HG02973 (cell line): Measurements from ENCODE around the gene AIFM2.
"Not testable (repeated sequence)": the region's sequence is repeated elsewhere in the genome, so short reads cannot be mapped to it uniquely, and the experiment has no call there.

Source experiments
- ATAC-seq: cut with Tn5 transposase; IDR thresholded peaks from one replicate; pipeline ENCODE4 v1.9.1; 2021; ENCODE audit warnings: moderate library complexity; ENCODE audit not compliant: unreplicated experiment

Gene AIFM2

DNA sequence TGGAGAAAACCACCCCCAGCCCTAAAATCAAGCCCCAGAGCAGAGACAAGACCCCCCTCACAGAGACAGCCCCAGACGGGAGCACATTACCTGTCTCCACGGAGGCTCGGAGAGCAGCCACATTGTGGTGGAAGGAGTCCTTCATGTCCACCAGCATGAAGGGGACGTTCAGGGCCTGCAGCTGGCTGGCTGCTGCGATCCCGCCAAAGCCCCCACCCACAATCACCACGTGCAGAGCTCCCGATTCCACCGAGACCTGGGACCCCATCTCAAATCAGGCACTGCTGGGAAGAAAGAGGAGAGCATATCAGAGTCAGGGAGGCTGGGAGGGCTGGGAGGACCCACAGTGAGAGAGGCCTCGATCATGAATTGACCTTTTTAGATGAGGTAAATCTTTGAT lies 8.8 kb downstream of the AIFM2 start:
- no peak for ATAC-seq

DNA sequence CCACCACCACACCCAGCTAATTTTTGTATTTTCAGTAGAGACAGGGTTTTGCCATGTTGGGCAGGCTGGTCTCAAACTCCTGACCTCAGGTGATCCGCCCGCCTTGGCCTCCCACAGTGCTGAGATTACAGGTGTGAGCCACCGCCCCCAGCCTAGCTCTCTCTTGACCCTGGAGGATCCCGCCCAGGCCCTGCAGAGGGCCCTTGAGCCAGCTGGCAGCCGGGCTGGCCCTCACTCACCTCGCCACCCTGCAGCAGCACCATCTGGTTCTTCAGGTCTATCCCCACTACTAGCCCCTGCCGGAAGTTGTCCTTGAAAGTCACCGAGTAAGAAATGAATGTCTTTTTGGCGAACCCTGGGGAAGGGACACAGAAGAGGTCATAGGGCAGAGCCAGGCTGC lies 9.5 kb downstream of the AIFM2 start:
- not testable (repeated sequence) for ATAC-seq

DNA sequence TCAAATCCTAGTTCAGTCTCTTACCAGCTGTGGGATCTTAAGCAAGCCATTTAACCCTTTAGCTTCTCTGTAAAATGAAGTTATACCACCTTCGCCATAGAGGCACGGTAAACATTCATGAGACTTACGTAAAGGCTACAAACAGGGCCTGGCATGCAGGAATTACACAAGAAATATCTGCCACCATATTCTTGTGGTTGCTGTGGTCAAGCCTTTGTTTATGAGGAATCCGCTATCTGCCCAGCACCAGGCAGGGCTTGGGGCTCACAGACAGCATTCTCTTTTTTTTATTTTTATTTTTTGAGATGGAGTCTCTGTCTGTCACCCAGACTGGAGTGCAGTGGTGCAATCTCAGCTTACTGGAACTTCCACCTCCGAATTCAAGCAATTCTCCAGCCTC lies 9.9 kb downstream of the AIFM2 start:
- ATAC-seq, result no peak

DNA sequence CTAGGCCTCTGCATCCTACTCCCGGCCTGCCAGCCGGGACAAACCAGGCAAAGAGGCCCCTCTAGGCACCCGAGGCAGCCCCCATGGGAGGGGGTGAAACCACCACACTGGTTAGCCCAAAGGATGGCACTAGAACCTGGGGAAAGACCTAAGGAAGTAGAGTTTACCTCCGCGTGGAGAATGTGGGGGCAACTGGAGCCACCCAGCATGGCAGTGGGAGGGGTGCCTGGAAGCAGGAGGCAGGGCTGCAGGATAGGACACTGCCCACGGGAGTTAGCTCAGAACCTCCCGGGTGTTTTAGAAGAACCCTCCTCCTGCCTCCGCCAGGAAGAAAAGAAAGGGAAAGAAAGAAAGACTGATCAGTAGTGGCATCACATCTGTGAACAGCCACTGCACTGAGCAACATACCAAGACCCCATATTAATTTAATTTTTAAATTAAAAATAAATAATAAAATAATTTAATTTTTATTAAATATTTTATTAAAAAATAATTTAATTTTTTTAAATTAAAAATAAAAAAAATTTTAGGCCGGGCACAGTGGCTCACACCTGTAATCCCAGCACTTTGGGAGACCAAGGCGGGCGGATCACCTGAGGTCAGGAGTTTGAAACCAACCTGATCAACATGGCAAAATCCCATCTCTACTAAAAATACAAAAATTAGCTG lies 11.2 kb downstream of the AIFM2 start:
- no peak for ATAC-seq

DNA sequence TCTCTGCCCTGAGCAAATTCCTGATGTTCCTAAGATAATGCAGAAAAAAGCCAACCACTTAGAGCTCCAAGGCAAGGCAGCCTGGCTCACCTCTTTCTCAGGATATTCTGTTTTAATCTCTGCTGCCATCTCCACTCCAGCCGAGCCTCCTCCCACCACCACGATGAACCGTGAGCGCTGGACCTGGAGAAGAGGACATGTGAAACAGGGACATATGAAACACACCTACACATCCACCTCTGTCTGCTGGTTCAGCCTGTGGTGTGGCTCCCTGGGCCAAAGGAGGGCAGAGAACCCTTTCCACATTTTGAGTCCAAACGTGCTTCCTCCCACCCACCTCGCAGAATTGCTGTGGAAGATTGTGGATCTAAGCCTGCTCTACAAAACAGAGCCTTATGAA lies 12.2 kb downstream of the AIFM2 start:
- ATAC-seq, result no peak

DNA sequence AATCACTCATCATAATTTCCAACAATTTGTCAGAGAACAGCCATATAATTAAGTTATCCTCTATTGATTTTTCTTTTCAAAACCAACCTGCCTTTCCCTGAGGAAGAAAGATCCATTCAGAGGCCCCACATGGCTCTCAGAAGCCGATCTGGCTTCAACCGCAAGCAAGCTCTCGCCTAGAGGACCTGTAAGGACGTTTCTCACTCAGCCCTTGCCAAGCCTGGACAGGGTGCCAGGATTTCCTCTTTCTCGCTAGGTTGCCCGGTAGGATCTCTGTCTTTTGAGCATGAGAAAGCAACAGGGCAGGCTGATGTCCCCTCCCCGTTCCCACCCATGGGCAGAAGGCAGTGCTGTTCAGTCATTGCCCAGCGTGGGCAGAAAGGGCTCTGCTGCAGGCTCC lies 13.0 kb downstream of the AIFM2 start:
- no peak for ATAC-seq

DNA sequence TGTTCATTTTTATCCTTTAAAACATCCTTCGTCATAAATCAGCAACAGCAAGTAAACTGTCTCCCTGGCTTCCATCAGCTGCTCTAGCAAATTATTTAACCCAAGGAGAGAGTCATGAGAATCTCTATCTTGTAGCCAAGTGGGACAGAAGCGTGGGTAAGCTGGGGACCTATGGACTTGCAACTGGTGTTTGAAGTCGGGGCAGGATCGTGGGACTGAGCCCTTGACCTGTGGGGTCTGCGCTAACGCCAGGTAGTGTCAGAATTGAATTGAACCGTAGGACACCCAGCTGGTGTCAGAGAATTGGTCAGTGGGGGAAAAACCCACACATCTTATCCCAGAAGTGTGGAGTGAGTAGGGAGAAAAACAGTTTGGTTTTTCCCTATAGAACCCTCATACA lies 13.4 kb downstream of the AIFM2 start:
- ATAC-seq, result no peak

DNA sequence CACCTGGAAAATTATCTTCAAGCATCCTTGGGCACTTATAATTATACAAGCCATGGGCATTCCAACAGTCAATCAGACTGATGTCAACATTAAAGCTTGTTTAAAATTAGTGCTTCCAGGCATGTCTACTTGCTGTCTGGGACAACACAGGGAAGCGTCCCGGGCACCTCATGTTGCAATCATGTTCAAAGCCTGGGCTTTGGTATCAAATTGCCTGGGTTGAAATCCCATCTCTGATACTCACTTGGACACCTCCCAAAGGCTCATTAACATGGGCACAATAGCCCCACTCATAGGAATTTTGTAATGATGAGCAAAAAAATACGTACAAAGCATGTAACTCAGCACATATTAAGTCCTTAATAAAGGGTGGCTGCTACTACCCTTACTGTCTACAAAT lies 14.4 kb downstream of the AIFM2 start:
- no peak for ATAC-seq

DNA sequence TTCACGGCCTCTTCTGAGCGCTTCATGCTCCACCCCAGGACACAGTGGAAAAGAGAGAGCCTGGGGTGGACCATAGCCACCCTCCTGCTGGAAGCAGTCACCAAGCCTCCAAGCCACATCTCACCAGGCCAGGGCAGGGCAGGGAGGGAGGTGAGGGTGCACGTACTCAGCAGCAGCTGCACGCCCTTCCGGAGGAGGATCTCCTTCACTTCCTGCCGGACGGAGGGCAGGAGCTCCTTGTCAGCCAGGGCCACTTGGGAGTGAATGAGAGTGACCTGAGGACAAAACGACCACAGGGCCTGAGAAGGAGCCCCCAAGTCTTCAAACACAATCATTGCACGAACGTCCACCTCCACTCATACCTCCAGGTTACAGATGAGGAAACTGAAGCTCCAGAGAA lies 15.0 kb downstream of the AIFM2 start:
- ATAC-seq, result no peak

DNA sequence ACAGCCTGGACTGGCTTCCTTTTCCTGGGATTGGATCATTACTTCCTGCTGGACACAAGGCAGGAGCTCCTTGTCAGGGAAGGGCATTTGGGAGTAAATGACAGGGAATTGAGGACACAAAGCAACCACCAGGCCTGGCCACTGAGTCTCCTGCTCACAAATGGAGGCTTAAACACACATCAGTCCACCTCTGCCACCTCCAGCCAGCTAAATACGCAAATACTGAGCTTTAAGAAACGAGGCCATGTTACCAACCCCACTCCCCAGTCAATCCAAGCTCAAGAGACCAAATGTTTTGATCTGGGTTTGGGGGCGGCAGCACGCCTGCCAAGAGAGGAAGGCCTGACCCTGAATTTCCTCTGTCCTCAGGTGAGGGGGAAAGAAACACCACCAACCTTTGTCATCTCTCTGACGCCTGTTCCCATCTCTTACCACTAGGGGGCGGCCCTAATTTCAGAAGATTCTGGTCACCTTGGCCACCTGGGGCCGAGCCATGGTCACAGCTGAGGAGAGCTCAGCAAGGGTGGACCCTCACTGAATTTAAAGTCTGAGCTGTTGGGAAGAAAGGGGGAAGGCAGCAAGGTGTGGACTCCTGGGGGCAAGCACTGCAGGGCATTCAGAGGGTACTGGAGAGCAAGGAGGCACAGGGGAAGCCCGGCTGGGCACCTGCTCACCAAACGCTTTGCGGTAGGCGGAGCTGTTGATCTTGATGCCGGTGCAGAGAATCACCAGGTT lies 16.5 kb downstream of the AIFM2 start:
- ATAC-seq, result no peak

DNA sequence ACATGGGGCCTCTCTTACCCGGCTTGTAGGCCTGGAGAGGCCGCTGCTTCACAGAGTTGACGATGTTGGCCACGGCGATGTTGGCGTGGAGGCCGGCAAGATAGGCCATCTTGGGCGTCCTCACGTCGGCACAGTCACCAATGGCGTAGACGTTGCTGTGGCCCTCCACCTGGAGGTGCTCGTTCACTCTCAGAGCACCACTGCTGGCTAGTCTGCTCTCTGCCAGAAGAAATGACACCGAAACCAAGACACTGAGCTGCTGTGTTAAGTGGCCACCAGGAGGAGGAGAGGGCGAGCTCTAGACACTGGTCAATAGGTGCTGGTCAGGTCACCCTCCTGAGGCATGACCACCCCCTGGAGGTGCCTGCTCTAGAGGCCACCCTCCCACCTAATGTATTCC lies 17.7 kb downstream of the AIFM2 start:
- no peak for ATAC-seq

DNA sequence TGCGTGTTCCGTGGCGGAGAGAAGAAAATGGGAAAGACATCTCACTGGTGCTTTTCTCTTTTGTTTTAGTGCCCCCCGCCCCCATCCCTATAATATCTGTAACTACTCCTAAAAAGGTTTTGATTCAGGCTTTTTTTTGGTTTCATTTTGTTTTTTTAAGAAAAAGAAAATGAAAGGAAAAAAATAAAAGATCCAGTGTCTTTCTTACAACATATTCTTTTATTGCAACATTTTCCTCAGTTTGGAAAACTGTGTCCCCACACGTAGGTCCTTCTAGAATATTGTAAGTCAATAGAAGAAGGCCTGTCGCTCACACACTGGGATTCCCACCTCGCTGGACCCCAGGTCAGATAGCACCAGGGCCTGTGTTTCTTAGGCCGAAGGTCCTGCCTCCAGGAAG lies 20.6 kb downstream of the AIFM2 start:
- no peak for ATAC-seq

DNA sequence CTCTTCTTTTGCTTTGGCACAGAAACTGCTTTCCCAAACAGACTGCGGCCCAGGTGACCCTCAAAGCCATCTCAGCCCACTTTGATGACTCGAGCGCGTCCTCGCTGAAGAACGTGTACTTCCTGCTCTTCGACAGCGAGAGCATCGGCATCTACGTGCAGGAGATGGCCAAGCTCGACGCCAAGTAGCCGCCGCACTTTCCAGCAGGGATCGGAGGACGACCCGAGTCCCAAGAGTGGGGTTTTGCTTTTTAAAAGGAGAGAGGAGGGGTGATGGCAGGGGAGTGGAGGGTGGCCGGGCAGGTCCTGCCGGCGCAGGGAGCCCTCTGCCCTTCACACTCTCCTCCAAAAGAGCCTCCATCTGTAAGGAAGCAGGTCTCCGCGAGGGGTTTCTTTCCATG lies 21.1 kb downstream of the AIFM2 start:
- ATAC-seq, result no peak

DNA sequence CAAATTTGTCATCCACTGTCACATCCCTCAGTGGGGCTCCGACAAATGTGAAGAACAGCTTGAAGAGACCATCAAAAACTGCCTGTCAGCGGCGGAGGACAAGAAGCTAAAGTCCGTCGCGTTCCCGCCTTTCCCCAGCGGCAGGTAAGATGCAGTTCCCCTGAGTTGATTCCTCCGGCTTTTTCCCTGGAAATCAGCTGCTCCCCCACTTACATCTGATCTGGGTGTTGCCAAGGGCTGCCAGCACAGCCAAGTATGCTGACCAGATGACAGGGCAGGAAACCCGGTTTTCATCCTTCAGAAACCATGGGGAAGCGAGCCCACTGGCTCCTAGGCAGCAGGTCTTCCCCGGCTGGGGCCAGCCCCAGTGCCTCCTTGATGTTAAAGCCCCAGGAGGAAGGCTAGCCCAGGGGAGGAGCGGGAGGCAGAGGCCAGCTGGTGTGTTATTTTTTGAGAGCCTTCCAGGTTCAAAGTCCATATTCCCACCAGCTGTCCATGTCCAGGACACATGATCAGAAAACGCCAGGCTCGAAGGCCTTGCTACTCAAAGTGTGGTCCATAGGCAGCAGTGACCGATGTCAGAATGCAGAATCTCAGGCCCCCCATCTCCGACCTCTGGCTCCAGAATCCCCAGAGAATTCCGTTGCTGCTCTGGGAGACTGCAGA lies 23.4 kb downstream of the AIFM2 start:
- ATAC-seq, result no peak

DNA sequence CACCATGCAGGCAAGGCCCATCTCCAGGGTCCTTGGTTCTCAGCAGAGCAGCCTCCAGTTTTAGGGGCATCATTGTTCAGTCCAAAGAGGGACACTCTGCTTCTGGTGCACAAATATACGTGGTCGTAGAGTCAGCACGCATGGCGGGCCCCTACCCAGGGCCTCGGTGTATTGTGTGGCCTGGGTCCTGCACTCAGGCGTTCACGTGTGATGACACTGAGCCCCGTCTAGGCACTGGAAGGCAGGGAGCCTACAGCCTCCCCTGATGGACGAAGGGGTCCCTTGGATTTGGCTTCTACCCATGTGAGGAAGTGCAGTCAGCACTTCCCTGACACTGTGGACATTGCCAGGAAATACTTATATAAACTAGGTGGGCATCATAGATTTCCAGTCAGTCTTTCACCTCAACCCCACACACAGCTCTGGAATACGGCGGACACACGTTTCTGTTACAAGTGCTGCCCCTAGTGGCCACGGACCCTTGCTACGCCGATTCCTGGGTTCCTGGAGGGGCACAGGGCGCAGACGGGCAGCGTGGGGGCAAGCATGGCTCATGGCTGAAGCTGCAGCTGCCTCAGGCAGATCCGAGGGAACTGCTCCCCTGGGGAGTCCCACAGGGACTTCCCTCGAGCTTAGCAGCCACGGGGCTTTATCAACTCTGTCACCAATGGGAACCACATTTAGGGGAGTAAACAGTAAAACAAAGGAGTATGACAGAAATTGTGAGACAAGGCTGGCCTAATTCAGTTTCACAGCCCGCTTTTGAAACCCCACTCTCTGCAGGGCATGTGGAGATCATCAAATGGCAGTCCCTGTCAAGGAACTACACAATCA lies 25.4 kb downstream of the AIFM2 start:
- no peak for ATAC-seq

DNA sequence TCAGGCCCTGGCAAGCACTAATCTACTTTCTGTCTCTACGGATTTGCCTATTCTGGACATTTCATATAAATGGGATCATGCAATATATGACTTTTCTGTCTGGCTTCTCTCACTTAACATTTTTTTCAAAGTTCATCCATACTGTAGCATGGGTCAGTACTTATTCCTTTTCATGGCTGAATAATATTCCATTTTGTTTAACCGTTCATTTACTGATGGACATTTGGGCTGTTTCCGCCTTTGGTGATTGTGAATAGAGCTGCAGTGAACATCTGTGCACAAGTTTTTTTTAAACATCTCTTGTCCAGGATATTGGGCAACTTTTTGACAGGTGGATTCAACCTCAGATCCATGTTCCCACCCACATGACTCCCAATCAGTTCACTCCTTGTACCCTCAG lies 31.0 kb downstream of the AIFM2 start:
- no peak for ATAC-seq

DNA sequence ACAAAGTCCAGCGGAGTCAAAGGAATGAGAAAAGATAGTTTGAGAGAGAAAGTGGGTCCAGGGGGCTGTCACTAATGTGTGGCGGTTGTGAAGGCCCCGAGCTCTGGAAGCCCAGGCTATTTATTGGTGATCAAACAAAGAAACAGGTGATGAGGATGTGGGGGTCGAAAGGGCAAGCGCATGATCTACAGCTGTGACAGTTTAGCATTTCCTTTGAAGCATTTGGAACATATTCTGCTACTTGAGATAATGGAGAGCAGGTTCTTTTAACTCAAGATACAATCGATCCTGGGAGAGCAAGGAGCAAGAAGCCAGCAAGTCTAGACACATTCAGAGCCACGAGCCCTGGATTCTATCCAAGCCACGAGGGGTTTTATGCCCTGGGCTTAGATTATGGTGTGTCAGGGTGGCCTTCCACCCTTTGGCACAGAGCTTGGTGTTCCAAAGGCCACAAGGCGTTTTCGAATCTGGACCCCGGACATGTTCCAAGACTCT lies 31.5 kb downstream of the AIFM2 start:
- ATAC-seq, result not testable (repeated sequence)

DNA sequence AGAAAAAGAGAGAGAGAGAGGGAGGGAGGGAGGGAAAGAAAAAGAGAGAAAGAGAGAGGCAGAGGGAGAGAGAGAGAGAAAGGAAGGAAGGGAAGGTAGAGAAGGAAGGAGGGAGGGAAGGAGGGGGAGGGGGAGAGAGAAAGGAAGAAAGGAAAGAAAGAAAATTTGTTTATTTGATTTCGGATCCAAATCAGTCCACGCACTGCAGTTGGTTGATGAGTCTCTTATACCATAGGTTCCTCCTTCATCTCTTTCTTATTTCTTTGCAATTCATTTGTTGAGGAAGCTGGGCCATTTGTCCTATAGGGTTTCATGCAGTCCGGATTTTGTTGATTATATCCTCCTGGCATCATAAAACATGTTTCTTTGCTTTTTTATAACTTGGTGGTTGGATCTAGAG lies 34.4 kb downstream of the AIFM2 start:
- ATAC-seq, result no peak

DNA sequence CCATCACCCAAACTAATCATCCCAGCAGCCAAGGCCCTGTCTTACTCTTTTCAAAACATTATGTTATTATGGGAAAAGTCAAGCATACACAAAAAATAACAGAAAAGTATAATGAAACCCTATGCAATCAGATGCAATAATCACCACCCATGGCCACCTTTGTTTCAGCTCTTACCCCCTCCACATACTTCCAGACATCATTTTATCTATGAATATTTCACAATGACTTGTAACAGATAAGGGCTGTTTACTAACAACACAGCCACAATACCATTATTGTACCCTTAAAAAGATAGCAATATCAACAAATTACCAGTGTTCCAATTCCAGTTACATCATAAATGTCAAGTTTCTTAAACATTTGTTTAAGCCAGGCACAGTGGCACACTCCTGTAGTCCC lies 35.2 kb downstream of the AIFM2 start:
- no peak for ATAC-seq

DNA sequence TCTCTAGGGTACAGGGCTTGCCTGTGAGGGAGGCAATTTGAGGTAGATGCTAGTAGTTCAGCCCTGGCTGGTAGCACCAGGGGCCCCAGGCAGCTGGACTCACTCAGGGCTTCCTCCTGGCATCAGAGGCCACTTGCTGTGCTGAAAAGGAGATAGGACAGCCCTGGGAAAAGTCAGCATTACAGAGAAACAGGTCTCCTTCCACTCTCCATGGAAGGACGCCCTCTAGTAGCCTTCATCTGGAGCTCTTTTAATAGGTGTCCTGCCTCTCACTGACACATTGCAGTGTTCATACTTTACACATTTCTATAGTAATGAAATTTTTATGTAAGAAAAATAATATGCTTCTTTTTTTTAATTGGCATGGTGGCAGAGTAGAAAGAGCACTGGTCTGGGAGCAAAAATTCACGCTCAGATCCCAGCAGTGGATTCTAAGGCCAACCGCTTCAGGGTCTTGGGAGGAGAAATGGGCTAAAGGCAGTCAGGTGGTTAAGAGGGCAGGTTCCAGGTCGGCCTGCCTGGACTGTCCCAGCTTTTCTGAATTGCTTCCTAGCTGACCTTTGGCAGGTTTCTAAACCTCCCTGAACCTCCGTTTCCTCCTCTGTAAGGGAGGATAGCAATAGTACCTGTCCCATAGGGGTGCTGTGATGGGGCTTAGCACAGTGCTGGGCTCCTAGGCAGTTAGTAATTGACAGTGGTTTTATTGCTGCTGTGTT lies 35.8 kb downstream of the AIFM2 start:
- no peak for ATAC-seq
